Sigmoid colon (tissue), 7 donors: ENCODE measurements around the gene TMEM108. TPM values are rescaled to one million over a fixed set of nuclear protein-coding genes. Genes with fewer than 3 reads are reported as not detected.

Source experiments
- DNase-seq: peaks from one replicate; pipeline ENCODE4 v3.0.0-alpha.2; 2019
- H3K27ac ChIP-seq, 4 donors: fragments of 200-600 bp; sonication (generic); one replicate each; pipeline ENCODE4 v1.5.1; 2016 to 2019; ENCODE audit warnings: mild to moderate bottlenecking in 1 of 4
- H3K27me3 ChIP-seq, 3 donors: fragments of 200-600 bp; sonication (generic); one replicate each; pipeline ENCODE4 v1.5.1; 2019; ENCODE audit warnings: mild to moderate bottlenecking in 1 of 3
- H3K36me3 ChIP-seq, 4 donors: fragments of 200-600 bp; sonication (generic); one replicate each; pipeline ENCODE4 v1.5.1; 2016 to 2019
- H3K4me1 ChIP-seq, 4 donors: fragments of 200-600 bp; sonication (generic); one replicate each; pipeline ENCODE4 v1.5.1; 2017 to 2019
- H3K4me3 ChIP-seq, 4 donors: fragments of 200-600 bp; sonication (generic); one replicate each; pipeline ENCODE4 v1.5.1; 2017 to 2019; ENCODE audit warnings: mild to moderate bottlenecking in 2 of 4, moderate library complexity in 1 of 4
- H3K9me3 ChIP-seq, 4 donors: fragments of 200-600 bp in 3 of 4; sonication (generic) in 3 of 4; one replicate each; pipeline versions ENCODE4 v1.5.1 to v1.6.1; 2013 to 2019
- EP300 ChIP-seq, 4 donors: sonication (generic); formaldehyde crosslinking; IDR thresholded peaks; one replicate each; pipeline ENCODE4 v1.6.1; 2017; ENCODE audit warnings: antibody characterized with exemption in 4 of 4
- POLR2A ChIP-seq, 2 donors: fragments of 450-650 bp; IDR thresholded peaks; one replicate each; pipeline ENCODE4 v1.6.1; 2016; ENCODE audit warnings: antibody characterized with exemption in 2 of 2, mild to moderate bottlenecking in 2 of 2, moderate library complexity in 2 of 2
- POLR2AphosphoS5 ChIP-seq, 4 donors: sonication (generic); formaldehyde crosslinking; IDR thresholded peaks; one replicate each; pipeline ENCODE4 v1.6.1; 2017; ENCODE audit warnings: antibody characterized with exemption in 4 of 4
- WGBS, 2 donors: extraction: QIAGEN DNeasy Blood & Tissue Kit; methylation state at CpG; one replicate each; pipeline ENCODE4 v1.1.7; 2013; 5-methylcytosine and 5-hydroxymethylcytosine counted together
- intact Hi-C: fragments of 100-400 bp; cut with DNase I; formaldehyde crosslinking; loops from one replicate; pipeline ENCODE4 v1.15.1; 2023
- polyA plus RNA-seq, 3 donors: library from polyadenylated mRNA; stranded (reverse); fragments of 200-250 nt; gene quantifications; one replicate each; pipeline ENCODE4 v1.2.3, GENCODE V29; 2013
- total RNA-seq, 4 donors: library from RNA; depleted of rRNA; stranded (reverse); fragments of >200 nt; gene quantifications; one replicate each; pipeline ENCODE4 v1.1.0, GENCODE V29; 2016
- TF ChIP-seq, protein P1 (sequence below), 4 experiments: fragments of 450-650 bp in 3 of 4; fragments of 200-600 bp in 1 of 4; IDR thresholded peaks; one replicate each; pipeline ENCODE4 v1.5.1; 2016 to 2019; ENCODE audit warnings: antibody characterized with exemption in 4 of 4, mild to moderate bottlenecking in 3 of 4, moderate library complexity in 2 of 4
- donor health status: healthy with polysubstance abuse.
- donor health status: Bipolar disorder and iron deficiency.
- donor health status: healthy.

Gene TMEM108
- total and polyA plus RNA-seq, 7 donors: 0.71 to 3.0 (median 0.86) TPM; not detected in 2

DNA sequence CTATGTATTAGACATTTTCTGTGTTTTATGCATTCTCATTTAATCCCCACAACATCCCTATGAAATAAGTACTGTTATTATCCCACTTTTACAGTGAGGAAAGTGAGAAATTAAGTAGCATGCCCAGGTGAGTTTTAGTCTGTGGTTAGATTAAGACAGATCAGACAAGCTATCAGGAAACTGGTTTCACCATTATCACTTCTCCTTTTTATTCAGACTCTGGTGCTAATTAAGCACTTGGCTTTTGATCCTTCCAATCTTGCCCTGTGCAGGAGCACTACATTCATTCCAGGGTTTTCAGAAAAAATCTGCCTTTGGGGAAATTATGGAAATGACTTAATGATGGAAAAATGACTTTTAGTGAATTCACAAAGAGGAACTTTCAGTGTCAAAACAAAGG lies 115.2 kb downstream of the TMEM108 start:
- TF ChIP-seq POLR2AphosphoS5 (IDR thresholded peaks at IDR 0.05) (no peak), POLR2A (IDR thresholded peaks at IDR 0.05) (no peak), EP300 (IDR thresholded peaks at IDR 0.05) (no peak)
- TF ChIP-seq, protein P1, sequence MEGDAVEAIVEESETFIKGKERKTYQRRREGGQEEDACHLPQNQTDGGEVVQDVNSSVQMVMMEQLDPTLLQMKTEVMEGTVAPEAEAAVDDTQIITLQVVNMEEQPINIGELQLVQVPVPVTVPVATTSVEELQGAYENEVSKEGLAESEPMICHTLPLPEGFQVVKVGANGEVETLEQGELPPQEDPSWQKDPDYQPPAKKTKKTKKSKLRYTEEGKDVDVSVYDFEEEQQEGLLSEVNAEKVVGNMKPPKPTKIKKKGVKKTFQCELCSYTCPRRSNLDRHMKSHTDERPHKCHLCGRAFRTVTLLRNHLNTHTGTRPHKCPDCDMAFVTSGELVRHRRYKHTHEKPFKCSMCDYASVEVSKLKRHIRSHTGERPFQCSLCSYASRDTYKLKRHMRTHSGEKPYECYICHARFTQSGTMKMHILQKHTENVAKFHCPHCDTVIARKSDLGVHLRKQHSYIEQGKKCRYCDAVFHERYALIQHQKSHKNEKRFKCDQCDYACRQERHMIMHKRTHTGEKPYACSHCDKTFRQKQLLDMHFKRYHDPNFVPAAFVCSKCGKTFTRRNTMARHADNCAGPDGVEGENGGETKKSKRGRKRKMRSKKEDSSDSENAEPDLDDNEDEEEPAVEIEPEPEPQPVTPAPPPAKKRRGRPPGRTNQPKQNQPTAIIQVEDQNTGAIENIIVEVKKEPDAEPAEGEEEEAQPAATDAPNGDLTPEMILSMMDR (IDR thresholded peaks at IDR 0.05): no peak
- H3K36me3 ChIP-seq: no peaks in the 10 kb centered on the region
- H3K9me3 ChIP-seq: peaks cover 0 to 3% (median 0%) of the 10 kb centered on the region in 4 donors
- no peaks in the 10 kb centered on the region for H3K4me1 ChIP-seq
- no peak for DNase-seq
- H3K27me3 ChIP-seq: no peaks in the 10 kb centered on the region
- H3K27ac ChIP-seq: no peak overlapping the region
- intact Hi-C loops: no loop called here
- H3K4me3 ChIP-seq: no peak overlapping the region

DNA sequence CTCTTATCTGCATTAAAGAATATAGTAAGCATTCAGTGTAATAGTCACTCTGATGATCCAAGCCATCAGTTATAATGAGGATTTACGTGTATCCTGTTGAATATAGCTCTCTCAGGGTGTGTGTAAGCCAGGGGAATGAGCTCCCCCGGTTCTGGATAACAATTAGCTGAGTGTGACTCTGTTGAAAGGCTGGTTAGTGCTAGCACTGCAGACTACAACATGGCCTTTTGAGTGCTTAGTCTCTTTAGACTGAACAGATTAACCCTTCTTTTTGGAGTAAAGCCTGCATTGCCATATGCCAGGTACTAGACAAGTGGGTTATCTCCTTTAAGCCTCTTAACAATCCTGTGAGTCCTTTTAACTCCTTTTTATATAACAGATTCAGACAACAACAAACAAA lies 119.5 kb downstream of the TMEM108 start:
- Histone ChIP-seq H3K4me1 (no peaks in the 10 kb centered on the region), H3K27ac (no peak overlapping the region), H3K36me3 (no peaks in the 10 kb centered on the region), H3K9me3 (peaks cover 0 to 3% (median 0%) of the 10 kb centered on the region in 4 donors), H3K27me3 (no peaks in the 10 kb centered on the region), H3K4me3 (no peak overlapping the region)
- intact Hi-C loops: no loop called here
- TF ChIP-seq POLR2AphosphoS5 (IDR thresholded peaks at IDR 0.05): no peak
- TF ChIP-seq, protein P1 (IDR thresholded peaks at IDR 0.05): no peak
- TF ChIP-seq POLR2A (IDR thresholded peaks at IDR 0.05): no peak
- TF ChIP-seq EP300 (IDR thresholded peaks at IDR 0.05): no peak
- 45 to 66% methylated on average over 2 of the region's 2 CpGs for WGBS, 2 donors
- DNase-seq: no peak

DNA sequence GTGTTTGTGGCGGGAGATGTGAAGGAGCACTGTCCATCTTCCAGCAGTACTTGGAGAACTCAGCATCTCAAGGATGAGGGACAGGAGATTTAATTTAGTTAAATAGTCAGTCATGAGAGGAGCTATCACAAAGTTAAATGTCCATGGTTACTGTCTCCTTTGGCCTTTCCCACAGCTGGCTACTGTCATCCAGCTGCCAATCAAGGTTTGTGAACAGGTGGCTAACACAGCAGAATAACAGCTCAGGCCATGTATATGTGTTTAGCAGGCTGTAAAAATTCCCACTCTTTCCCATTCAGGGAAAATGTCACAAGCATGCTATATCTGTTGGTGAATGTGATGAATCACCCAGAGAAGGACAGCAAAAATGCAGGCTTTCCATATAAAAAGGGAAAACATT lies 120.5 kb downstream of the TMEM108 start:
- Histone ChIP-seq H3K4me1 (no peaks in the 10 kb centered on the region), H3K4me3 (no peak overlapping the region), H3K27ac (no peak overlapping the region), H3K9me3 (peaks cover 0 to 3% (median 0%) of the 10 kb centered on the region in 4 donors), H3K27me3 (no peaks in the 10 kb centered on the region), H3K36me3 (no peaks in the 10 kb centered on the region)
- TF ChIP-seq POLR2A (IDR thresholded peaks at IDR 0.05) (no peak), POLR2AphosphoS5 (IDR thresholded peaks at IDR 0.05) (no peak)
- intact Hi-C loops: no loop called here
- DNase-seq: no peak
- WGBS, 2 donors: 85 to 93% methylated on average over 1 of the region's 1 CpG

DNA sequence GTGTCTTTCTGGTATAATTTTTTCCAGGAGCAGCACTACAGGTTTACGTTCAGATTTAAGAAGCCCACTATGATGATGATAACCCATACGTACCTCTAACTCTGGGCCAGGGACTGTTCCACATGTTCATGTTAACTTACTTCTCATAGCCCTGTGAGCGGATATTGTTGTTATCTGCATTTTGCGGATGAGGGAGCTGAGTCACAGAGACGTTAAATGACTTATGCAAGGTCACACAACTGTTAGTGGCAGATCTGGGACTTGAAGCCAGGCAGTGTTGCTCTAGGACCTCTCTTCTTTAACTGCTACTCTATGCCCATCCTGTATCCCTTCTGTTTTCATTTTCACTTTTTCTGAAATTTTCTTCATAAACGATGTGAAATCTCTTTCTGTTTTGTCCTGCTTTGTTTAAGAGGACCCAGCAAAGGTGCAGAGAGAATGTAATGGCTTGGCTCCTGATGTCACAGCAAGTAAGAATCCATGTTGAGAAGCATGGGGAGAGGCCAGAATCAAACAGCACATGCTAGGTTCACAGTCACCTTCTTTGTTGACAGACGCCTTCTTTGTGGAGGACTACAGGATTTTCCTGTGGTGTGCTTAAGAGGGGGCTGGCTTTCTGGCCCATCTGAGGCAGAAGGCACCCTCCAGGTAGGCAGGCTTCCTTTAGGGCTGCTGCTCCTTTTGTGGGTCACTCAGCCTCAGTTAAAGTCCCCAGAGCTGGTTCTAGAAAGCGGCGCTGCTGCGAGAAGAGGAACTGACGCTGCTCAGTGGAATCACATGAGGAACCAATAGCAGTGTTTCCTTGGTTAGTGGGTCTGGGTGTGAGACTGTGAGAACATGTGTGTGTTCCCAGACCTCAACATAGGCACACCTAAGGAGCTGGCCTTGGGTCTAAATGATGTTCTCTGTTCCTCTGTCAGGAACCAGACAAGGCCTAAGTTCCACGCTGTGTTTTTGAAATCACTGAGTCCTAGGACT lies 121.6 kb downstream of the TMEM108 start:
- 82 to 86% methylated on average over 12 of the region's 12 CpGs for WGBS, 2 donors
- H3K36me3 ChIP-seq: no peaks in the 10 kb centered on the region
- H3K9me3 ChIP-seq: peaks cover 0 to 3% (median 0%) of the 10 kb centered on the region in 4 donors
- intact Hi-C loops: no loop called here
- no peaks in the 10 kb centered on the region for H3K27me3 ChIP-seq
- H3K27ac ChIP-seq: no peak overlapping the region
- no peak overlapping the region for H3K4me3 ChIP-seq
- H3K4me1 ChIP-seq: no peaks in the 10 kb centered on the region
- TF ChIP-seq POLR2AphosphoS5 (IDR thresholded peaks at IDR 0.05) (no peak), POLR2A (IDR thresholded peaks at IDR 0.05) (no peak), EP300 (IDR thresholded peaks at IDR 0.05) (no peak)
- TF ChIP-seq, protein P1 (IDR thresholded peaks at IDR 0.05): no peak
- DNase-seq: no peak

DNA sequence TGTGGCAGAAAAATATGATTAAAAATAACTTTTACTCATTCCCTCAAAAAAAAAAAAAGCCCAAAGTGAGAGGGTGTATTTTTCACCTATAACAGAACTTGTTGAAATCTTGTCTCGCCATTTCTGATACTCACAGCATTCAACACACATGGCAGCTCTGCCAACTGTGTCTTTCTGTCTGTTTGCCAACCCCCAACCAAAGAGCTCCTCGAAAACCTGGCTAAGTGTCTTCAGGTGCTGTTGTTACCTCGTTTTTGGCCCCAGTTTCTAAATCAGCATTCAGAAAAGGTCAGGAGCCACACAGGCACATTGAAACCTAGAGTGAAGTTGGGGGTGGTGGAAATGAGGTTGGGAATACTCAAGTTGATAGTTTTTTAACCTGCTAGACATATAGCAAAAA lies 123.5 kb downstream of the TMEM108 start:
- Histone ChIP-seq H3K4me1 (no peaks in the 10 kb centered on the region), H3K36me3 (no peaks in the 10 kb centered on the region), H3K9me3 (no peaks in the 10 kb centered on the region), H3K27ac (no peak overlapping the region), H3K27me3 (no peaks in the 10 kb centered on the region), H3K4me3 (no peak overlapping the region)
- 45 to 62% methylated on average over 3 of the region's 3 CpGs for WGBS, 2 donors
- DNase-seq: no peak
- TF ChIP-seq, protein P1 (IDR thresholded peaks at IDR 0.05): no peak
- TF ChIP-seq POLR2A (IDR thresholded peaks at IDR 0.05) (no peak), EP300 (IDR thresholded peaks at IDR 0.05) (no peak), POLR2AphosphoS5 (IDR thresholded peaks at IDR 0.05) (no peak)
- intact Hi-C loops: no loop called here
